HG03095 (cell line): Measurements from ENCODE around the gene GRIP2.
"Not testable (repeated sequence)": the region's sequence is repeated elsewhere in the genome, so short reads cannot be mapped to it uniquely, and the experiment has no call there.

ENCODE experiments used
- ATAC-seq: cut with Tn5 transposase; IDR thresholded peaks from one replicate; pipeline ENCODE4 v1.9.1; 2021; ENCODE audit warnings: moderate library complexity; ENCODE audit not compliant: unreplicated experiment

The GRIP2 gene

DNA sequence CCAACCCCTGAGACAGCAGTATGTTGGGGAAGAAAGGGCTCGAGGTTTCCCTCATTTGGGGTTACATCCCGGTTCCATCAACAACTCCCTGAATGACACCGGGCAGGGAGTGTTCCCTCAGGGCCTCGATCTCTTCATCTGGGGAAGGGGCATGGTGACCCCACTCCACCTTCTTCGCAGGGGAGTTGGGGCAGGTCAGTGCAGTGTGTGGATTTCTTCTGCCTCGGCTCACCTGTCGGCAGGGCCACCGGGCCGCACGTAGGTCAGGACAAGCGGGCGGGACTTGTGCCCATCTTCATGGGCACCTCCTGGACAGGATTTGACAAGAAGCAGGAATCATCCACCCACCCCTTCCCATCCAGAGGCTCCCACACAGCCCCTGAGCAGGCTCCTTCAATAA is 17.4 kb downstream of the GRIP2 start:
- no peak for ATAC-seq

DNA sequence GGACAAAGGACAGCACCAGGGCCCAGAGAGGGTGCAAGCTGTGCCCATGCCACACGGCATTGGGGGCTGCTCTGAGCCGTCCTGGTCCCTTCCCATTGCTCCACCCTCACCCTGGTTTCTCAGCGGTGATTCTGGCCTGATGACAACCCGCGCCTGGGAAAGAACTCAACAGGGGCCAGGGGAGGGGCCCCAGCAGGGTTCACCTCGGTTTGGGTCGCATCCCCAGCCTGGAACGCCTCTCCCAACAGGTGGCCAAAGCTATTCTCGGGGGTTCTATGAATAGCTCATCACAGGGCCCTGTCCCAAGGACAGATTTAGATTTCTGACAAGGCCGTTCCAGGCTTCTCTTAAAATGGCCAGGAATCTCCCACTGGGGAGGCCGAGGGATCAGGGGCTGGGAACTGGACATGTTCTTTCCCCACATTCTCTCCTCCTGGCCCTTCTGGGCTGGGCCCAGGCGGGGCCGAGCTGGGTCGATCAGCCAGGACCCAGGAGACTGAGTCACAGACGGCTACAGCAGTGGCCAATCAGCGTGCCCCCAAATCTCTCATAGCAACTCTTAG is 17.9 kb downstream of the GRIP2 start:
- ATAC-seq: no peak

DNA sequence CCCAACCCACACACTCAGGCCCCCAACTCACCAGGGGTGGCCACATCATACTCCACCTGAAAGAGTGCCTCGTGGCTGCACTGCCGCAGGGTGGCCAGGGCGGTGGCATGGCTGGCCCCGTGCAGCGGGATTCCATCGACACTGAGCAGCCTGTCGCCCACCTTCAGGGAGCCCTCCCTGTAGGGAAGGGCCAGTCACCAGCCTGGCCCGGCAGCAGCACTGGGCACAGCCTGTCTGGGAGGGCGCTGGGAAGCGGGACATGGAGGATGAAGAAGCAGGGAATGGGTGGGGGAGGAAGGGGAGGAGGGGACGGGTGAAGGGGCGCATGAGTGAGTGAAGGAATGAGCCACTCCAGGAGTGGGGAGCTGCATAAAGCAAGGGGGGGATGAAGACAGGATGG is 18.5 kb downstream of the GRIP2 start:
- ATAC-seq: no peak

DNA sequence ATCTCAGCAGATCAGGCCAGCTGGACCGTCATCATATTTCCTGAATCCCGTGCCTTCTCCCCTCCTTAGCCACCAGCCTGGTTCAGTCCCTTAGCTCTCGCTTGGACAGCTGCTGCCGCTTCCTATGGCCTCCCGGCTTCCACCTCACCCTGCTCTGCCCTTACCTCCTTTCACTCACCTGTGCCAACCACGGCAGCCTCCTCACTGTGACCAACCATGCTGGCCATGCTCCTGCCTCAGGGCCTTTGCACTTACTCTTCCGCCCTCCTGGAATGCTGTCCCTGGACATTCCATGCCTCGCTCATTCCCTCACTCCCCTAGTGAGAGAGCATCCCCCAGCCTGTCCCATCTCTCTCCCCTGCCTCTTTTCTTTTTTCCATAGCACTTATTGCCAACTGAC is 19.2 kb downstream of the GRIP2 start:
- ATAC-seq: no peak

DNA sequence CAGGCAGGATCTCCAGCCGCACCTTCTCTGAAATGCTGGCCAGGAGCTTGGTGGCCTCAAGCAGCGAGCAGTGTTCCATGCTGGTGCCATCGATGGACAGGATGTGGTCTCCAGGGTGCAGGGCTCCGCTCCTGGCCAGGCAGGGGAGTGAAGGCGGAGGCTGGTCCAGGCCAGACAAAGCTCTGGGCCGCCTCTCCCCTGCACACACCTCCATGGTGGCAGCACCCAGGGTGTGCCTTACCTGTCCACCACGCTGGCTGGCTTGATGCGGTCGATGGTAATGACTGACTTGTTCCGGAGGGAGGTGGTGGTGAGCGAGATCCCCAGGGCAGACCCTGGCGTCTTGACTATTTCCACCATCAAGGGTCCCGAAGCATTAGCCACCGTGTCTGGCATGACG is 20.0 kb downstream of the GRIP2 start:
- no peak for ATAC-seq

DNA sequence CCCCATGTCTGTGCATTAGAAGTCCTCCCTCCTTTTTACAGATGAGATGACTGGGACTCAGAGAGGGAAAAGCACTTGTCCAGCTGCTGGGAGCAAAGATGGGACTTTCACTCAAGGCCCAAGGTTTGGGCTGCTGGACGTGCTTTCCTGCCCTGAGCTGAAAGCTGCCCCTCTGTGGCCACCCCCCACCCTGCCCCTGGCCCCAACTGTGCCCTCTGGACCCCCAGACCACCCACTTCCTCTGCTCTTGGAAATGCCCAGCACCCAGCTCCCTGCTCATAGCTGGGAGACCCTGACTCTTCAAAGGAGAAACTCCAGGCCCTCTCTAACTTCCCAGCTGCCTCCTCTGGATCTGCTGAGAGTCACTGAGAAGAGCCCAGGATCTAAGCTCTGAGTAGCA is 20.7 kb downstream of the GRIP2 start:
- no peak for ATAC-seq

DNA sequence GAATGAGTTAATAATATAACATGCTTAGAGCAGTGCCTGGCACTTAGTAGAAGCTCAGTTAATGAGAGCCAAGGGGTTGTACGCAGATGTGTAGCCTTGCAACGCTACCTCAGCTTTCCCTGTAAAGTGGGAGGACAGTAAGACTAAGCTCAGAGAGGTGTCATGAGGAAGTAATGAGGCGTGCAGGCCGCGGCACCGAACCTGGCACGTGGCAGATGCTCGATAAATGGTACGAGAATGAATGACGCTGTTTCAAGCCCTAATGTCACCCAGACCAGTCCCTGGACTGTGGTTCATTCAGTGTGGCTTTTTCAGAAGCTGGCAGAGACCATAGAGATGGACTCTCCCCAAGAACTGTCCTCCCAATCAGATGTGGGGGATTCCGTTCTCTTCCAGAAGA is 21.2 kb downstream of the GRIP2 start:
- ATAC-seq: no peak

DNA sequence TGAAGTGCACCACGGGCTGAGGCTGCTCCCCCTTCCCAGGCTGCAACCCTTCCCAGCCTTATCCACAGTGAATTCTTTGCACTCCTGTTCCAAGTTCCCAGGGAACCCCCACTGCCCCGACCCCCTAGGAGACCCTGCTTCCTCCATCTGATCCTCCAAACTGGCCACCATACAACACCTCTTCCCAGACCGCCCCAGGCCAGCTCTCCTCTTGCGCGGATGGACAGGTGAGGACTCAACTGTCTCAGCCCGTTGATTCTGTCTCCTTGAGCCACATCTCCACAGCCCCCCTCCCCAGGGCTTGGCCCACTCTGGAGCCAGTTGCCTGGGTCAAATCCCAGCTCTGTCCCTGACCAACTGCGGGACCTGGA is 21.7 kb downstream of the GRIP2 start:
- ATAC-seq: no peak

DNA sequence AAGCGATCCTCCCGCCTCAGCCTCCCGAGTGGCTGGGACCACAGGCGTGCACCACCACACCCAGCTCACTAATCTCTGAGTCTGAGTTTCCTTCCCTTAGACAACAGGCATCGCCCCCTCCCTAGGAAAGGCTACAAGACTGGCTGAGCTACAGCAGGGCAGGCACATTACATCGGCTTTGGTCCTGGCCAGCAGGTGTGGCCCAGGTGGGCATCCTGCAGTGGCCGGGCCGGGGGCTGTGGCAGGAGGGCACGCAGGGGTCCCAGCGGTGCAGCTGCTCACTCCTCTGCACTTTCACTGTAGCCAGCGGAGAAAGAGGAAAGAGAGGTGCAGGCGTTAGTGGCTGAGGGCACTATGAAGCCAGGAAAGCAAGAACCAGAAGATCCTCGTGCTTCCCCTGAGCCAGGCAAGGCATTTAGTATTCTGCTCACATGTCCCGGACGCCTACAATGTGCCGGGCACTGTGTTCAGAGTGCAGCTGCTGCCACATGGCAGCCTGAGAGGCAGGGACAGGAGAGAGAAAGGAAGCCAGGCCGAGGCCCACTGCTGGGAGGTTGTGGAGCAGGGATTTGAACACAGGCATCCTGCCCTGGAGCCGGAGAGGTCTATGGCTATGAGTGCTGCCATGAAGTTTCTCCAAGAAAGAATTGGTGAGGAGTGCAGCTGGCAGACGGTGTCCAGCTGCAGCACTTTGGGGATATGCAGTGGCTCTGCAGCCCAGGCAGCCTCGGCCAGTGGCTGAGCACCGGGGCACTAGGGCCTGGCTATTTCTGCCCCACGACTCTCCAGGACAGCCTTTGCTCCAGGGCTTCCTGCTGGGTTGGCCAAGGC is 22.3 kb downstream of the GRIP2 start:
- no peak for ATAC-seq

DNA sequence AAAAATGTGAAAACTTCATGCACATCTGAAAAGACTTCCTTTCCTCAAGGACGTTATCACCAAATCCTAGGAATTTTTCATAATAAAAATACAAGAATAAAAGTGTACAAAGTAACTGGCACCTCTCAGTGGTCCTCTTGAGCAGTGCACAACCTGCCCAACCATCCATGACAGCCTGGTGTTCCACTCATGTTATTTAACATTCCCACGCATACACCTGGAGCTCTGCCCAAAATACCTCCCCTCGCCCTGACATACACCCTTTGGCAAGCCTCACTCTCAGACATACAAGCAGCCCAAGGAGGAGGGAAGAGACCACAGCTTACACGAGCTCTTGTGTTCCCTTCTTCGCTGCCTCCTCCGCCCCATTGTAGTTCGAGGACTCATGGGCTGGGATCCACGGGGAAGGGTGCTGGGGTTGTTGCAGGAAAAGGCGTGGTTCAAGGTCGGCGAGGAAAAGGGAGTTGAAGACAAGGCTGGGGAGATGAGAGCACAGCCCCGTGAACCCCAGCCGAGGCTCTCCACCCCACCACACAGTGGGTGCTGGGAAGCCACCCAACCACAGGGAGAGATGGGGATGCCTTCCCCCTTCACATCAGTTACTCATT is 23.3 kb downstream of the GRIP2 start:
- no peak for ATAC-seq

DNA sequence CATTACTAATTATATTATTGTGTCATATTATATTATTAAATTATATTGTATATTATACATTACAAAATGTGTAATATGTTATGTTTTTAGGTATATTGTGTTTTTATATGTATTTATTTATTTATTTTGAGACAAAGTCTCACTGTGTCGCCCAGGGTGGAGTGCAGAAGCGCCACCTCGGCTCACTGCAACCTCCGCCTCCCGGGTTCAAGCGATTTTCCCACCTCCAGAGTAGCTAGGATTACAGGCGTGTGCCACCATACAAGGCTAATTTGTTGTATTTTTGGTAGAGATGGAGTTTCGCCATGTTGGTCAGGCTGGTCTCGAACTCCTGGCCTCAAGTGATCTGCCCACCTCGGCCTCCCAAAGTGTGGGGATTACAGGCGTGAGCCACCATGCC is 24.6 kb downstream of the GRIP2 start:
- ATAC-seq: not testable (repeated sequence)

DNA sequence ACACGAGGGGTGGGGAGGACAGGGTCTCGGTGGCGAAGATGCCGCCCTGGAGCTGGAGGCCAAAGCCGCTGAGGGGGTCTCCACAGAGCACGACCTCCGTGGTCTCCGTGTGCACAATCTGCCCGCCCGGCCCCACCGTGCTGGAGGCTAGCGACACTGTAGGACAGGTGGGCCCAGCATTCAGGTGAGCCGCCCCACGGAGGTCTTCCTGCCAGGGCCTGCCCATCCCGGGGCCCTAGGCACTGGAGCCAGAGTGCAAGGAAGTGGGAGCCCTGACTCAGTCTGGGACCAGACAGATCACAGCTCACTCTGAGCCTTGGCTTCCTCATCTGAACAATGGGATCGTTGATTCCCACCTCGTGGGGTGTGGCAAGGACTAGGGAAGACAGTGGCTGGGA is 25.8 kb downstream of the GRIP2 start:
- ATAC-seq: no peak

DNA sequence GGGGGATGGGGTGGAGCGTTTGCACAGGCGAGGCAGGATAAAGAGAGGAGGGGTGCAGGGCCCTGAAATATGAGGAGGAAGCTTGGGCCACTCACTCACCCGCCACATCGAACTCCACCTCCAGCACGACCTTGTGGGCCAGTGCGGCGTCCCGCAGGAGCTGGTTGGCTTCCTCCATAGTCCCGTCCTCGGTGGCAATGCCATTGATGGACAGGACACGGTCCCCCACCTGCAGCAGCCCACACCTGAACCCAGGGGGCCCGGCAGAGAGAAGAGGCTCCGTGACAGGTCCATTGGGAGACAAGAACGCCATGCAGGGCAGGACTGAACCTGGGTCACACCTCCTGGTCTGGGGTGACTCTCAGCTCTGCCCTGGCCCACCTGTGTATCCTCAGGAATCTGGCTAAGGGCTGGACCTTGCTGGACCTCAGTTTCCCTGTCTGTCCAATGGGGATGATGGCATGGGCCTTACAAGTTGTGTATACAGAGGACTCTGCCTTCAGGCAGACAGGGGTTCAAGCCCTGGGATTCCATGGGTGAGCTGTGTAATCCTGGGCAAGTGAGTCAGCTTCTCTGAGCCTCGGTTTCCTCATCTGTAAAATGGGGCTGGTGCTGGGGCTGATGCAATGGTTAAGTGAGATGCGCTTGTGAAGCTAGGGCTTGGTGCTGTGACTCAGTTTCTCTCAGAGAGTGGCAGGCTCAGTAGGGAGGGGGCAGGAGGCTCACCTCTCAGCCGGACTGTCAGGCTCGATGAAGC is 26.4 kb downstream of the GRIP2 start:
- no peak for ATAC-seq

DNA sequence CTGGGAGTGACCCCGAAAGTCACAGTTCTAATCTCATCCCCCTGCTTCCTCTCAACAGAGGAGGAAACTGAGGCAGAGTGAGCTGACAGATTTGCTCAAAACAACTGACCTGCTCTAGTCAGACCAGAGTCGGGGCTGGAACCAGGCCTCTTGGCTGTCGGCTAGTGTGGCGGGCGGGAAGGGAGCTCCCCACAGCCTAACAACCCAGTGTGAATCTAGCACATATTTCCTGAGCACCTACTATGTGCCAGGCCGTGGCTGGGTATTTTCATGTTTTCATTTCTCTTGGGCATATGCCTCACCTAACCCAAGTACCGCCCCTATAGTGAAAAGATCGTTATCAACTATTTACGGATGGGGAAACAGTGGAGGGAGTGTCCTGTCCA is 27.2 kb downstream of the GRIP2 start:
- no peak for ATAC-seq

DNA sequence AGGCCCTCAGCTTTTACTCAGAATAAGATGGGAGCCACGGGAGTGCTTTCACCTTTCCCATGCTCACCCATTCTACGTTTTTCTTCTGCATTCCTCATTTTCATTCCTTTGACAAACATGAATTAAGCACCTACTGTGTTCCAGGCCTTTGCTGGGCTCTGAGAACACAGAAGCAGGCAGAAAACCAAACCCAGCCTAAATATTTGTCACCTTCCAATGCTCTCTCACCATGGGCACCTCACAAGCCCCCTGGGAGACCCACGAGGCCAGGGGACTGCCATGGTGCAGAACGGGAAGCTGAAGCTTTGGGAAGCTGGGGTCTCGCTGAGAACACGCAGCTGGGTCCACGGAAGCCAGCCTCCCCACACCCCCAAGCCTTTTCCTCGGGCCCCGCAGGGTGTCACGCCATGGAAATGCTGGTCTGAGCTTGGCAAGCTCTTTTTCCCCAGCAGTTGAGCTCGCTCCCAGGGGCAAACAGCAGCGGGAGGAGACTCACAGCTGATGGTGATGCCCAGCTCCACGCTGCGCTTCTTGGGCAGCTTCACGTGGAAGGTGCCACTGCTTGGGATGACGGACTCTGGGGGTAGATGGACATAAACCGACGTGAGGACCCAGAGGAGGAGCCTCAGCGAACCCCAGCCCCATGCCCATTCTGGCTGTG is 27.7 kb downstream of the GRIP2 start:
- no peak for ATAC-seq

DNA sequence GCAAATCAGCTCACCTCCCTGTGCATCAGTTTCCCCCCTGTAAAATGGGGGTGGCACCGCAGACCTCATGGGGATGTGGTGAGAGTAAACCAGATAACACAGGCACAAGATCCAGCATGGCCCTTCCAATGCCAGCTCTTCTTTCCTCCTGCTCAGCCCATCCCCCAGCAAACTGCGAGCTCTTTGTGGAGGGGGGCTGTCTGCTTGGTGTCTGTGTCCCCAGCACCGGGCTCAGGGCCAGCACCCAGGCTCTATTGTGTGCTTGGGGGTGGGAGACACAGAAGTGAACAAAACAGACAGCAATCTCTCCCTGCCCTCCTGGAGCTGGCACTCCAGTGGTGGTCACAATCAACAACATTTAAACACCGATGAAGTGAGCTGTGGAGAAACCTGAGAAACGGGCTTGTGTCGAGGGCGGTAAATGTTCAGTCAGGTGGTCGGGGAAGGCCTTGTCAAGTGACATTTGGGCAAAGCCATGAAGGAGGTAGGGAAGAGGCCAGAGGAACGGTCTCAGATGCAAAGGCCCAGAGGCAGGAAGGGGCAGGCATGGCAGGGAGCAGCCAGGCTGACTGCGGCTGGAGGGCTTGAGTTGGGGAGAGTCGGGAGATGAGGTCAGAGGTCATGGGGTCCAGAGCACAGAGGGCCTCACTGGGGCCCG is 28.4 kb downstream of the GRIP2 start:
- ATAC-seq: no peak

DNA sequence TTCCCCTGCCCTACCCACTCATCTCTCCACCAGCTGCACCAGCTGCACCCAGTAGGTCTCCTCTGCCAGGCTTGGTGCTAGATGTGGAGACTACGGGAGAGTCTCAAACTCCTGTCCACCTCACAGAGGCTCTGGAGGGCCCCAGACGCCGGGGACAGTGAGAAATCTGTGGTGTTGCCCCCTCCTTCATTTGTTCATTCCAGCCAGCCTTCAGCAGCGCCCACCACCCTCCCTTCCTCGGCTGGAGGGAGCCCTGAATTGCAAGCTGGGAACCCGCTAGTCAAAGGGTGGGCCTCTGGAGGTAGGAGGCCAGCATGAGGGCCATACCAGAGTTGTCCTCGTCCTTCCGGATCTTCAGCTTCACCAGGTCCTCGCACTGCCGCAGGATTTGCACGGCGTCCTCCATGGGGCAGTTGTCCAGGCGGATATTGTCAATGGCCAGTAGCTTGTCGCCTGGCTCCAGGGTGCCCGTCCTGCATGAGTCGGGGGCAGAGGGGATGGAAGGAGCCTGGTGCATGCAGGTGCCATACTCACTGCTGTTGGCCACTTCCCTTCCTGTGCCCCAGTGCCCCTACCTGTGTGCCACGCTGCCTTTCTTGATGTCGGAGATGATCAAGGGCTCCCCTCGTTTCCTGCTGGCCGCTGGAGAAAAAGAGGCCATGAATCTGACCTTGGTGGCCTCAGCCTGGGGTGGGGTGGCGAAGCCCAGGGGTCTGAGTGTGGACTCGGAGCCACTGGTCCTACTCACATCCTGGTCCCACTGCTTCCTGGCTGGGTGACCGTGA is 29.1 kb downstream of the GRIP2 start:
- ATAC-seq: no peak

DNA sequence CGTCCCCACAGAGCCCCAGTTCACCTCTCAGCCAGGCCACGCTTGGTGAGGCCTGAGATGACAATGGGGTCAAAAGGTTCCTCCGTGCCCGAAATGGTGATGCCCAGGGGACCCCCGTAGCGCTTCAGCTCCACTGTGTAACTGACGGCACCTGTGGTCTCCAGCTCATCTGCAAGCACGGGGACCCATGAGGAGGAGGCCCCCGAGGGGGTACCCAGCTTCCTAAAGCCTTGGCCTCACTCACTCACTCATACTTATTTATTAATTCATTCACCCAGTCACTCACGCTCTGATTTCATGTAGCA is 30.4 kb downstream of the GRIP2 start:
- ATAC-seq: no peak

DNA sequence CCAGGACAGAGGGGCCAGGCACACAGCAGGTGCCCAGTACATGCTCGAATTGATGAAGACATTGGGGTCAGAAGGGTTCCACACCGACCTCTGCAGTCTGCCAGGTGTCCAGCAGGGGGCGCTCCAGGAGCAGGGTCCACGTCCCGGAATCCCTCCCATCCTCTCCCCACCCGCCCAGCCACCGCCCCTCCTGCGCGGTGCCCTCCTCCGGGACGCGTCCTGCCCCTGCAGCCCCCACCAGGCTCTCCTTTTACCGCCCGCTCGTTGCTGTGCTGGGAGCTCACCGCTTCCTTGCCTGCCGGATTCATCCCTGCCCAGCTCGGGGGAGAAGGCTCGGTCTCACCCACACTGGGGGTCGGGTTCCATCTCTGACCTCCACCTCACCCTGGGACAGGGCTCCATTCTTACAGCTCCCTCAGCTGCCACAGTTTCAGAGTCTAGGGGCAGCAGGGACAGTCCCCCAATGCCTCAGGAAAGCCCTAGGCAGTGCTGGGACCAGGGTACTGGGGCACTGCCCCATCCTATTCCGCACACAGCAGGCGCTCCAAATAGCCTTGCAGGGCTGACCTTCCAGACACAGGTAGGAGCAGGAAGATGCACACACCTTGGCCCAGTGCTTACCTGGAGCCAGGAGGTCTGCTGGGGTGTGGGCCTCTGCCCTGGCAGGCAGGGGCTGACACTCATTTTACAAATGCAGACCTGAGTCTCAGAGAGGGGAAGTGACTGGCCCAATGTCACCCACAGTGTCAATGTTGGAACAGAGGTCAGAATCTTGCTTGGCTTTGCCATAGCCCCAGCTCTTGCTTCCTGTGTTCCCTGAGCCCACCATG is 31.0 kb downstream of the GRIP2 start:
- no peak for ATAC-seq

DNA sequence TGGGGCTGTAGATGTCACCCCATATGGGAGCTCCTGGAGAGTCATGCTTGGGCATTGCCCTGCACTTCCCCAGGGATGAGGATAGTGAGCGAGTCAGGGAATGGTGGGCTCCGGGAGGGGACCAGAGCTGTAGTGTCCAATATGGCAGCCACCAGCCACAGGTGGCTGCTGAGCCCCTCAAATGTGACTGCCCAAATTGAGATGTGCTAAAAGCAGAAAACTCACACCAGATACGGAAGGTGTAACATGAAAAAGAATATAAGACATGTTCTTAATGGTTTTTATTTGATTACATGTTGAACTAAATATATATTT is 31.7 kb downstream of the GRIP2 start:
- ATAC-seq: no peak
